OCI-LY1 (cell line): ENCODE results near the gene TTYH3.

Experiments used
- CTCF ChIP-seq: fragments of 200-600 bp; sonication (generic), shearing (Covaris generic); IDR thresholded peaks from 2 replicates; pipeline ENCODE4 v1.5.1; 2017; ENCODE audit warnings: mild to moderate bottlenecking, antibody characterized with exemption, low read length, moderate library complexity, mixed read lengths
- EZH2 ChIP-seq: fragments of 200-600 bp; sonication (generic), shearing (Covaris generic); IDR thresholded peaks from 2 replicates; pipeline ENCODE4 v1.8.0; 2017; ENCODE audit warnings: borderline replicate concordance, mixed run types, mild to moderate bottlenecking, antibody characterized with exemption, low read length, moderate library complexity, mixed read lengths

GRCh38 chr7:2649991-2650390, 18.2 kb downstream of the TTYH3 start:
- TF ChIP-seq CTCF = no peak
- TF ChIP-seq EZH2 = no peak
